Pancreas (tissue), 10 donors: Measurements from ENCODE around the gene ST3GAL6. TPM values are rescaled to one million over a fixed set of nuclear protein-coding genes. Genes with fewer than 3 reads are reported as not detected.
A peak's percentile ranks its signal among the peaks of the same experiment; 100 is the strongest.

Source experiments
- ATAC-seq, 4 donors: fragments of 200-7000 bp; cut with Tn5 transposase; one replicate each; pipeline versions ENCODE4 v1.8.0 to v1.9.1; 2020; ENCODE audit warnings: mild to moderate bottlenecking in 4 of 4, moderate library complexity in 4 of 4
- DNase-seq, 6 donors: peaks; one replicate each; pipeline ENCODE4 v3.0.0-alpha.2; 2020
- FAIRE-seq: peaks from 2 replicates; lab custom pipeline; 2012; peaks lifted over from hg19 to GRCh38; lab: Jason Lieb, UNC
- H3K27ac ChIP-seq, 4 donors: fragments of 200-600 bp; sonication (generic); 1 replicate in 3 of 4; 2 replicates in 1 of 4; pipeline versions ENCODE4 v1.5.0 to v1.8.0; 2020
- H3K27me3 ChIP-seq, 4 donors: fragments of 200-600 bp; one replicate each; pipeline ENCODE4 v1.8.0; 2021
- H3K36me3 ChIP-seq, 3 donors: fragments of 200-600 bp; sonication (generic) in 1 of 3; one replicate each; pipeline versions ENCODE4 v1.5.0 to v1.8.0; 2020 to 2021
- H3K4me1 ChIP-seq, 3 donors: fragments of 200-600 bp; one replicate each; pipeline ENCODE4 v1.8.0; 2021
- H3K4me3 ChIP-seq, 4 donors: fragments of 200-600 bp; sonication (generic) in 2 of 4; one replicate each; pipeline versions ENCODE4 v1.5.0 to v1.8.0; 2020 to 2021
- H3K9me3 ChIP-seq, 4 donors: fragments of 200-600 bp; one replicate each; pipeline ENCODE4 v1.8.0; 2021
- CTCF ChIP-seq, 4 donors: fragments of 200-600 bp; sonication (generic) in 3 of 4; IDR thresholded peaks; one replicate each; pipeline versions ENCODE4 v1.5.0 to v1.8.0; 2021; ENCODE audit warnings: antibody characterized with exemption in 4 of 4
- whole genome bisulfite sequencing, 2 donors: extraction: QIAGEN DNeasy Blood & Tissue Kit; methylation state at CpG; one replicate each; pipeline ENCODE4 v1.1.7; 2013; 5-methylcytosine and 5-hydroxymethylcytosine counted together
- intact Hi-C, 3 donors: fragments of 100-400 bp; cut with DNase I; formaldehyde crosslinking; loops; one replicate each; pipeline versions ENCODE4 v1.11.1 to v1.14.2; 2022
- polyA plus RNA-seq, 2 donors: library from polyadenylated mRNA; stranded (reverse); fragments of 200-250 nt; gene quantifications; one replicate each; pipeline ENCODE4 v1.2.3, GENCODE V29; 2013
- total RNA-seq, 6 donors: library from RNA; stranded (reverse); fragmentation: NEBNext Ultra II Directional in 4 of 6; extraction: Animal tissue kit (Norgen Biotek cat#: 25700) in 4 of 6; gene quantifications; one replicate each; pipeline versions ENCODE4 v1.2.1 to v1.2.4, GENCODE V29; 2021 to 2023
- donor health status: healthy with polysubstance abuse.
- donor health status: DM: no; HTN: no; CAD: no; lungs with moderate emphysema.
- donor health status: DM: no; HTN: no; CAD: no.
- donor health status: control.
- donor health status: control.
- donor health status: Bipolar disorder and iron deficiency.
- donor health status: DM: yes; HTN: yes; CAD: no.
- donor health status: DM: no; HTN: no; CAD: no.
- donor health status: DM: no; HTN: no; CAD: no.
- donor health status: DM: yes; HTN: yes; CAD: no.

Gene ST3GAL6
- total and polyA plus RNA-seq, 8 donors = 3.6 to 16.1 (median 6.7) TPM

- Histone ChIP-seq H3K36me3 (no peaks in the 10 kb centered on the region), H3K27ac (peak overlapping the region in 2 of 4 donors; percentile 65 to 78), H3K27me3 (no peaks in the 10 kb centered on the region), H3K4me3 (no peak overlapping the region), H3K4me1 (peaks cover 0 to 16% (median 0%) of the 10 kb centered on the region in 3 donors), H3K9me3 (no peaks in the 10 kb centered on the region)
- FAIRE-seq (no peak), DNase-seq (no peak), ATAC-seq (no peak)
- no peak for TF ChIP-seq CTCF (IDR thresholded peaks at IDR 0.05)
- intact Hi-C loops = no loop called here
- WGBS, 2 donors = 58 to 59% methylated on average over 2 of the region's 2 CpGs
These were observed 5.8 kb downstream of the ST3GAL6 start for GRCh38 chr3:98768961-98769360.

GRCh38 chr3:98769448-98769847 lies 6.3 kb downstream of the ST3GAL6 start:
- H3K4me1 ChIP-seq = peaks cover 0 to 16% (median 0%) of the 10 kb centered on the region in 3 donors
- DNase-seq (no peak), FAIRE-seq (no peak), ATAC-seq (no peak)
- H3K9me3 ChIP-seq = no peaks in the 10 kb centered on the region
- intact Hi-C loops = no loop called here
- no peak for TF ChIP-seq CTCF (IDR thresholded peaks at IDR 0.05)
- peak overlapping the region in 2 of 4 donors; percentile 65 to 78 for H3K27ac ChIP-seq
- H3K36me3 ChIP-seq = no peaks in the 10 kb centered on the region
- no peaks in the 10 kb centered on the region for H3K27me3 ChIP-seq
- no peak overlapping the region for H3K4me3 ChIP-seq

- Histone ChIP-seq H3K27ac (peak overlapping the region in 3 of 4 donors; percentile 12 to 78 (median 65)), H3K9me3 (no peaks in the 10 kb centered on the region), H3K36me3 (no peaks in the 10 kb centered on the region), H3K4me1 (peaks cover 0 to 13% (median 0%) of the 10 kb centered on the region in 3 donors), H3K4me3 (no peak overlapping the region), H3K27me3 (no peaks in the 10 kb centered on the region)
- no peak for TF ChIP-seq CTCF (IDR thresholded peaks at IDR 0.05)
- ATAC-seq = peak in 3 of 4 donors; percentile 82 to 87 (median 84)
- intact Hi-C loops = no loop called here
- peak in 4 of 6 donors; percentile 27 to 61 (median 39) for DNase-seq
- 43 to 44% methylated on average over 8 of the region's 8 CpGs for WGBS, 2 donors
- FAIRE-seq = no peak
These were observed 7.3 kb downstream of the ST3GAL6 start for GRCh38 chr3:98770261-98771039.

GRCh38 chr3:98772022-98772421 lies 8.9 kb downstream of the ST3GAL6 start:
- H3K27ac ChIP-seq = no peak overlapping the region

More at GRCh38 chr3:98772022-98772421, 8.9 kb downstream of the ST3GAL6 start:
- Histone ChIP-seq H3K4me1 (peaks cover 0 to 21% (median 0%) of the 10 kb centered on the region in 3 donors), H3K36me3 (no peaks in the 10 kb centered on the region), H3K9me3 (no peaks in the 10 kb centered on the region), H3K4me3 (no peak overlapping the region), H3K27me3 (no peaks in the 10 kb centered on the region)
- FAIRE-seq (no peak), ATAC-seq (no peak), DNase-seq (no peak)
- TF ChIP-seq CTCF (IDR thresholded peaks at IDR 0.05) = no peak
- intact Hi-C loops = no loop called here
- WGBS, 2 donors = 68 to 70% methylated on average over 2 of the region's 2 CpGs
